ENCODE data around the gene WNT9B.

Gene WNT9B

GRCh38 chr17:46887717-46888116 lies 36.3 kb downstream of the WNT9B start:
- H3K4me2 ChIP-seq (ENCODE audit: low read length, poor library complexity, severe bottlenecking) = no peak overlapping the region
- no peak overlapping the region for H3K23ac ChIP-seq (ENCODE audit: low read length in 2 of 2)
- no peak overlapping the region for H4K8ac ChIP-seq (ENCODE audit: low read length)
- H3K4me3 ChIP-seq (ENCODE audit: insufficient read depth in 1 of 2, low read depth in 1 of 2, low read length in 2 of 2) = no peak overlapping the region
- H3K36me3 ChIP-seq (ENCODE audit: control insufficient read depth in 1 of 2, insufficient read depth in 2 of 2, low read depth in 1 of 2, low read length in 2 of 2) = no peaks in the 10 kb centered on the region
- H3K27me3 ChIP-seq (ENCODE audit: control insufficient read depth in 1 of 2, insufficient read depth in 1 of 2, low read length in 2 of 2) = peaks cover 63 to 82% of the 10 kb centered on the region in 2 experiments
- H3K4me1 ChIP-seq (ENCODE audit: control insufficient read depth, insufficient read depth, low read depth, low read length) = peaks cover 5% of the 10 kb centered on the region
- DNase-seq = no peak
- H2BK5ac ChIP-seq (ENCODE audit: low read depth, low read length, poor library complexity, severe bottlenecking) = no peak overlapping the region
- no peak overlapping the region for H3K9ac ChIP-seq (ENCODE audit: low read length)
- no peak overlapping the region for H3K18ac ChIP-seq (ENCODE audit: low read depth in 1 of 2, low read length in 2 of 2)
- H4K91ac ChIP-seq (ENCODE audit: low read length) = no peak overlapping the region
- H2BK12ac ChIP-seq (ENCODE audit: low read length in 2 of 2) = no peak overlapping the region
- no peaks in the 10 kb centered on the region for H3K9me3 ChIP-seq (ENCODE audit: control insufficient read depth, low read length)
- H2BK120ac ChIP-seq (ENCODE audit: low read depth, low read length) = no peak overlapping the region
- no peak overlapping the region for H3K14ac ChIP-seq (ENCODE audit: low read length in 2 of 2)
- no peaks in the 10 kb centered on the region for H3K79me1 ChIP-seq (replicated peaks; ENCODE audit: low read length, poor library complexity, severe bottlenecking)
- H2AFZ ChIP-seq (ENCODE audit: low read depth, low read length) = no peak overlapping the region
- no peak overlapping the region for H3K4ac ChIP-seq (ENCODE audit: low read depth in 1 of 2, low read length in 2 of 2)
- no peak overlapping the region for H2AK5ac ChIP-seq (ENCODE audit: low read length, severe bottlenecking)
- H3K27ac ChIP-seq (ENCODE audit: low read length, poor library complexity, severe bottlenecking) = no peak overlapping the region
- WGBS = 44% methylated on average over 1 of the region's 3 CpGs
- H2BK15ac ChIP-seq (ENCODE audit: low read depth, poor library complexity, severe bottlenecking) = no peak overlapping the region

DNA sequence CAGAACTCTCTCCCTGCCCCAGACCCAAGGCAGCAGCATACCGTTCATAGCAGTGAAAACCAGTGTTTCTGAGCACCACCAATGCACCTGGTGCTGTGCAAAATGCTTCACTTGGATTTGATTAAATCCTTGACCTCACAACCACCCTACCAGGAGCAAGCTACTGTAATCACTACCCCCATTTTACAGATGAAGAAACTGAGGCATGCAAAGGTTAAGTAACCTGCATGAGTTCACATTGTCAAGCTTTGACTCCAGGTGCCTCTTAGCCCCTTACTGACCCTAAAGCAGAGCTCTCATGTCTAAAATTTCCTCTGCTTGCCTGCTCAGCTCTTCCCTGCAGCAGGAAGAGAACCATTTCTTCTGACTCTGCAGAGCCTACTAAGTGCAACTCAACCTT lies 37.3 kb downstream of the WNT9B start:
- Histone ChIP-seq H2AK5ac (ENCODE audit: low read length, severe bottlenecking) (no peak overlapping the region), H2BK15ac (ENCODE audit: low read depth, poor library complexity, severe bottlenecking) (no peak overlapping the region), H3K9me3 (ENCODE audit: control insufficient read depth, low read length) (no peaks in the 10 kb centered on the region), H3K4me3 (ENCODE audit: insufficient read depth in 1 of 2, low read depth in 1 of 2, low read length in 2 of 2) (no peak overlapping the region), H3K36me3 (ENCODE audit: control insufficient read depth in 1 of 2, insufficient read depth in 2 of 2, low read depth in 1 of 2, low read length in 2 of 2) (no peaks in the 10 kb centered on the region), H2BK5ac (ENCODE audit: low read depth, low read length, poor library complexity, severe bottlenecking) (no peak overlapping the region), H3K14ac (ENCODE audit: low read length in 2 of 2) (no peak overlapping the region), H3K9ac (ENCODE audit: low read length) (no peak overlapping the region), H3K23ac (ENCODE audit: low read length in 2 of 2) (no peak overlapping the region), H3K4ac (ENCODE audit: low read depth in 1 of 2, low read length in 2 of 2) (no peak overlapping the region), H3K79me1 (replicated peaks; ENCODE audit: low read length, poor library complexity, severe bottlenecking) (no peaks in the 10 kb centered on the region), H4K8ac (ENCODE audit: low read length) (no peak overlapping the region), H3K18ac (ENCODE audit: low read depth in 1 of 2, low read length in 2 of 2) (no peak overlapping the region), H4K91ac (ENCODE audit: low read length) (no peak overlapping the region), H2BK12ac (ENCODE audit: low read length in 2 of 2) (no peak overlapping the region), H2AFZ (ENCODE audit: low read depth, low read length) (no peak overlapping the region), H2BK120ac (ENCODE audit: low read depth, low read length) (no peak overlapping the region), H3K27ac (ENCODE audit: low read length, poor library complexity, severe bottlenecking) (no peak overlapping the region), H3K27me3 (ENCODE audit: control insufficient read depth in 1 of 2, insufficient read depth in 1 of 2, low read length in 2 of 2) (peaks cover 73 to 87% of the 10 kb centered on the region in 2 experiments), H3K4me1 (ENCODE audit: control insufficient read depth, insufficient read depth, low read depth, low read length) (peaks cover 5% of the 10 kb centered on the region), H3K4me2 (ENCODE audit: low read length, poor library complexity, severe bottlenecking) (no peak overlapping the region)
- 96% methylated on average over 1 of the region's 1 CpG for WGBS
- no peak for DNase-seq

- Histone ChIP-seq H2BK5ac (ENCODE audit: low read depth, low read length, poor library complexity, severe bottlenecking) (no peak overlapping the region), H3K4me1 (ENCODE audit: control insufficient read depth, insufficient read depth, low read depth, low read length) (peaks cover 10% of the 10 kb centered on the region), H3K9me3 (ENCODE audit: control insufficient read depth, low read length) (no peaks in the 10 kb centered on the region), H2AFZ (ENCODE audit: low read depth, low read length) (no peak overlapping the region), H3K9ac (ENCODE audit: low read length) (no peak overlapping the region), H3K18ac (ENCODE audit: low read depth in 1 of 2, low read length in 2 of 2) (no peak overlapping the region), H3K36me3 (ENCODE audit: control insufficient read depth in 1 of 2, insufficient read depth in 2 of 2, low read depth in 1 of 2, low read length in 2 of 2) (no peaks in the 10 kb centered on the region), H2BK120ac (ENCODE audit: low read depth, low read length) (no peak overlapping the region), H3K79me1 (replicated peaks; ENCODE audit: low read length, poor library complexity, severe bottlenecking) (no peaks in the 10 kb centered on the region), H2BK12ac (ENCODE audit: low read length in 2 of 2) (no peak overlapping the region), H3K23ac (ENCODE audit: low read length in 2 of 2) (no peak overlapping the region), H3K14ac (ENCODE audit: low read length in 2 of 2) (no peak overlapping the region), H2BK15ac (ENCODE audit: low read depth, poor library complexity, severe bottlenecking) (no peak overlapping the region), H2AK5ac (ENCODE audit: low read length, severe bottlenecking) (no peak overlapping the region), H3K4ac (ENCODE audit: low read depth in 1 of 2, low read length in 2 of 2) (no peak overlapping the region), H4K8ac (ENCODE audit: low read length) (no peak overlapping the region), H3K27ac (ENCODE audit: low read length, poor library complexity, severe bottlenecking) (no peak overlapping the region), H3K4me2 (ENCODE audit: low read length, poor library complexity, severe bottlenecking) (no peak overlapping the region), H4K91ac (ENCODE audit: low read length) (no peak overlapping the region), H3K4me3 (ENCODE audit: insufficient read depth in 1 of 2, low read depth in 1 of 2, low read length in 2 of 2) (no peak overlapping the region), H3K27me3 (ENCODE audit: control insufficient read depth in 1 of 2, insufficient read depth in 1 of 2, low read length in 2 of 2) (peaks cover 79 to 88% of the 10 kb centered on the region in 2 experiments)
- WGBS = 92% methylated on average over 4 of the region's 4 CpGs
- DNase-seq = no peak
Observed at GRCh38 chr17:46889519-46889918, 38.1 kb downstream of the WNT9B start.

DNA sequence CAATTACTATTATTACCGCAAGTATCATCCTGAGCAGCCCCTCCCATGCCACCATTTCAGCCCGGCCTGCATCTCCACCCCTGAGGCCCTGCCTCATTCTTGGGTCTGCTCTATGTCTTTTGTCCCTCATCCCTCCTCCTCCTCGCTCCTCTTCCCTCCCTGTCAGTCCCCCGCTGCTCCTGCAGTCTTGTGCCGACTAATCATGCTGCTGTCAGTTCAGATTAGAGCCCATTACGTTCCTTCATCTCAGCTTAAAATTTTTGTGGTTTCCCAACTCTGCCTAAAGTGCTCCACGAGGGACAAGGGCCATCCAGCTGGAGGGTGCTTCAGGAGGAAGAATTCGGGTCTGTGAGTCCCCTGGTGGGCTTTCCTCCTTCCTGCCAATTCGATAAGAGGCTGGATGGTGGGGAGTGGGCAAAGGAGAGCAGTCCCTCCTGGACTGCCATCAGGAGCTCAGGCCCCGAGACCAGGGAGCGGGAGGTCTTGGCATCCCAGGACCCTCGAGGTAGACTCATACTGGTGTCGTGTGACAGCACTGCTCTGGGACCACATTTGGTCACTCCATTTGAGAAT lies 38.7 kb downstream of the WNT9B start:
- H4K91ac ChIP-seq (ENCODE audit: low read length) = no peak overlapping the region
- H3K18ac ChIP-seq (ENCODE audit: low read depth in 1 of 2, low read length in 2 of 2) = no peak overlapping the region
- no peak overlapping the region for H3K27ac ChIP-seq (ENCODE audit: low read length, poor library complexity, severe bottlenecking)
- no peak overlapping the region for H2AK5ac ChIP-seq (ENCODE audit: low read length, severe bottlenecking)
- H2BK15ac ChIP-seq (ENCODE audit: low read depth, poor library complexity, severe bottlenecking) = no peak overlapping the region
- WGBS = 45% methylated on average over 13 of the region's 13 CpGs
- peaks cover 75 to 92% of the 10 kb centered on the region in 2 experiments for H3K27me3 ChIP-seq (ENCODE audit: control insufficient read depth in 1 of 2, insufficient read depth in 1 of 2, low read length in 2 of 2)
- peaks cover 15% of the 10 kb centered on the region for H3K4me1 ChIP-seq (ENCODE audit: control insufficient read depth, insufficient read depth, low read depth, low read length)
- no peak overlapping the region for H3K4ac ChIP-seq (ENCODE audit: low read depth in 1 of 2, low read length in 2 of 2)
- H3K79me1 ChIP-seq (replicated peaks; ENCODE audit: low read length, poor library complexity, severe bottlenecking) = no peaks in the 10 kb centered on the region
- no peak overlapping the region for H2BK12ac ChIP-seq (ENCODE audit: low read length in 2 of 2)
- no peak for DNase-seq
- no peak overlapping the region for H4K8ac ChIP-seq (ENCODE audit: low read length)
- H3K36me3 ChIP-seq (ENCODE audit: control insufficient read depth in 1 of 2, insufficient read depth in 2 of 2, low read depth in 1 of 2, low read length in 2 of 2) = no peaks in the 10 kb centered on the region
- H2AFZ ChIP-seq (ENCODE audit: low read depth, low read length) = no peak overlapping the region
- H3K9ac ChIP-seq (ENCODE audit: low read length) = no peak overlapping the region
- no peaks in the 10 kb centered on the region for H3K9me3 ChIP-seq (ENCODE audit: control insufficient read depth, low read length)
- H2BK120ac ChIP-seq (ENCODE audit: low read depth, low read length) = no peak overlapping the region
- no peak overlapping the region for H3K4me2 ChIP-seq (ENCODE audit: low read length, poor library complexity, severe bottlenecking)
- H3K23ac ChIP-seq (ENCODE audit: low read length in 2 of 2) = no peak overlapping the region
- no peak overlapping the region for H2BK5ac ChIP-seq (ENCODE audit: low read depth, low read length, poor library complexity, severe bottlenecking)
- no peak overlapping the region for H3K14ac ChIP-seq (ENCODE audit: low read length in 2 of 2)
- H3K4me3 ChIP-seq (ENCODE audit: insufficient read depth in 1 of 2, low read depth in 1 of 2, low read length in 2 of 2) = no peak overlapping the region

All from mesenchymal stem cell (in vitro differentiated cells and primary cell).